Stimulated activated CD4-positive, alpha-beta T cell treated with anti-CD3 and anti-CD28 coated beads, Interleukin-4, amount 100 ng/mL, for 1 hour (primary cell): ENCODE data around the gene MCCD1.
A peak's percentile ranks its signal among the peaks of the same experiment; 100 is the strongest.

Experiments used
- DNase-seq: peaks from one replicate; pipeline ENCODE4 v3.0.0-alpha.2; 2020

MCCD1 gene

GRCh38 chr6:31573239-31574105 is 44.7 kb downstream of the MCCD1 start:
- no peak for DNase-seq

- peak; percentile 53 for DNase-seq
Measured at GRCh38 chr6:31574106-31575061, 45.6 kb downstream of the MCCD1 start.

GRCh38 chr6:31575335-31575901 is 46.7 kb downstream of the MCCD1 start, which contains the start of gene TNF:
TSS of gene TNF (plus strand) at chr6:31575565. CDS start at chr6:31575742, 177 bp downstream.
- DNase-seq, result peak; percentile 77

GRCh38 chr6:31575952-31576685 is 47.4 kb downstream of the MCCD1 start:
- DNase-seq, result no peak

GRCh38 chr6:31576897-31577578 is 48.3 kb downstream of the MCCD1 start:
- DNase-seq, result peak; percentile 46

GRCh38 chr6:31577579-31577966 is 48.8 kb downstream of the MCCD1 start:
- no peak for DNase-seq

- no peak for DNase-seq
Measured at GRCh38 chr6:31578184-31579118, 49.7 kb downstream of the MCCD1 start.

GRCh38 chr6:31579119-31579505 is 50.4 kb downstream of the MCCD1 start:
- no peak for DNase-seq
